HEK293 (cell line): Measurements from ENCODE around the gene IDNK.

Source experiments
- SP3 ChIP-seq: fragments of 450-650 bp; formaldehyde crosslinking; IDR thresholded peaks from 2 replicates; pipeline ENCODE4 v1.5.1; 2016; ENCODE audit warnings: missing biosample characterization, missing genetic modification characterization
- TRIM28 ChIP-seq: IDR thresholded peaks from 2 replicates; pipeline ENCODE4 v1.6.1; 2011; ENCODE audit warnings: low read length, control low read depth, borderline replicate concordance
- ZNF266 ChIP-seq: fragments of 450-650 bp; formaldehyde crosslinking; IDR thresholded peaks from 2 replicates; pipeline ENCODE4 v1.5.1; 2016; ENCODE audit warnings: missing biosample characterization, missing genetic modification characterization, low read depth
- ZNF274 ChIP-seq, 2 experiments: fragments of 200-500 bp in 1 of 2; fragments of 450-650 bp in 1 of 2; sonication (Bioruptor generic) in 1 of 2; formaldehyde crosslinking in 1 of 2; IDR thresholded peaks; 2 replicates each; pipeline versions ENCODE4 v1.5.1 to v1.6.1; 2014 to 2016; ENCODE audit warnings: borderline replicate concordance in 1 of 2, inconsistent platforms in 1 of 2, low read length in 1 of 2, missing biosample characterization in 1 of 2, missing genetic modification characterization in 1 of 2
- ZNF555 ChIP-seq: fragments of 450-650 bp; formaldehyde crosslinking; conservative IDR thresholded peaks from 2 replicates; pipeline ENCODE4 v1.5.1; 2017; ENCODE audit warnings: missing biosample characterization, mild to moderate bottlenecking, missing genetic modification characterization, inconsistent platforms
- ZNF747 ChIP-seq: fragments of 450-650 bp; formaldehyde crosslinking; IDR thresholded peaks from 2 replicates; pipeline ENCODE4 v1.5.1; 2016; ENCODE audit warnings: missing biosample characterization, missing genetic modification characterization
- ZNF76 ChIP-seq: fragments of 450-650 bp; formaldehyde crosslinking; IDR thresholded peaks from 2 replicates; pipeline ENCODE4; 2016; ENCODE audit warnings: low read depth, missing biosample characterization, missing genetic modification characterization, borderline replicate concordance
- TF ChIP-seq, protein P1 (sequence below): fragments of 450-650 bp; formaldehyde crosslinking; IDR thresholded peaks from 2 replicates; pipeline ENCODE4 v1.5.1; 2016; ENCODE audit warnings: missing biosample characterization, missing genetic modification characterization
- TF ChIP-seq, protein P2 (sequence below): fragments of 450-650 bp; formaldehyde crosslinking; IDR thresholded peaks from 2 replicates; pipeline ENCODE4; 2016; ENCODE audit warnings: missing biosample characterization, missing genetic modification characterization

DNA sequence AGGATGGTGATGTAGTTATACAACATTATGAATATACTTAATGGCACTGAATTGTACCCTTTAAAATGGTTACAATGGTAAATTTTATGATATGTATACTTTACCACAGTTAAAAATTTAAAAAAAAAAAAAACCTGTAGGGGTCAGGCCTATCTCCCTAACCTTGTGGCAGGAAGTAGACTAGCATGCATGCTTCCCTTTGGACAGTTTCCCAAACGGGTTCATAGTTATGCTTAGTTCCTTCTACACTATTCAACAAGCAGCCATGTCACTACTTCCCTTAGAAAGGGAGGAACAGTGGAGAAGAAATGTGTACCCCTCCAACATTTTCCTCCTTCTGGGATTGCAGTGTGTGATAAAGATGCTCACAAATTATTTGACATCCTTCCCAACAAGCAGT, 32.5 kb downstream of the IDNK start:
- TF ChIP-seq SP3 (tag by site-specific recombination) (no peak), ZNF555 (tag by site-specific recombination) (no peak), ZNF76 (tag by site-specific recombination) (no peak), ZNF747 (tag by site-specific recombination) (no peak), ZNF266 (tag by site-specific recombination) (no peak), ZNF274 (IDR thresholded peaks at IDR 0.05; ENCODE audit: low read length) (no peak), ZNF274 (tag by site-specific recombination; IDR thresholded peaks at IDR 0.05; ENCODE audit: borderline replicate concordance) (no peak), TRIM28 (no peak)
- TF ChIP-seq, protein P1, sequence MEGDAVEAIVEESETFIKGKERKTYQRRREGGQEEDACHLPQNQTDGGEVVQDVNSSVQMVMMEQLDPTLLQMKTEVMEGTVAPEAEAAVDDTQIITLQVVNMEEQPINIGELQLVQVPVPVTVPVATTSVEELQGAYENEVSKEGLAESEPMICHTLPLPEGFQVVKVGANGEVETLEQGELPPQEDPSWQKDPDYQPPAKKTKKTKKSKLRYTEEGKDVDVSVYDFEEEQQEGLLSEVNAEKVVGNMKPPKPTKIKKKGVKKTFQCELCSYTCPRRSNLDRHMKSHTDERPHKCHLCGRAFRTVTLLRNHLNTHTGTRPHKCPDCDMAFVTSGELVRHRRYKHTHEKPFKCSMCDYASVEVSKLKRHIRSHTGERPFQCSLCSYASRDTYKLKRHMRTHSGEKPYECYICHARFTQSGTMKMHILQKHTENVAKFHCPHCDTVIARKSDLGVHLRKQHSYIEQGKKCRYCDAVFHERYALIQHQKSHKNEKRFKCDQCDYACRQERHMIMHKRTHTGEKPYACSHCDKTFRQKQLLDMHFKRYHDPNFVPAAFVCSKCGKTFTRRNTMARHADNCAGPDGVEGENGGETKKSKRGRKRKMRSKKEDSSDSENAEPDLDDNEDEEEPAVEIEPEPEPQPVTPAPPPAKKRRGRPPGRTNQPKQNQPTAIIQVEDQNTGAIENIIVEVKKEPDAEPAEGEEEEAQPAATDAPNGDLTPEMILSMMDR (tag by site-specific recombination): no peak
- TF ChIP-seq, protein P2, sequence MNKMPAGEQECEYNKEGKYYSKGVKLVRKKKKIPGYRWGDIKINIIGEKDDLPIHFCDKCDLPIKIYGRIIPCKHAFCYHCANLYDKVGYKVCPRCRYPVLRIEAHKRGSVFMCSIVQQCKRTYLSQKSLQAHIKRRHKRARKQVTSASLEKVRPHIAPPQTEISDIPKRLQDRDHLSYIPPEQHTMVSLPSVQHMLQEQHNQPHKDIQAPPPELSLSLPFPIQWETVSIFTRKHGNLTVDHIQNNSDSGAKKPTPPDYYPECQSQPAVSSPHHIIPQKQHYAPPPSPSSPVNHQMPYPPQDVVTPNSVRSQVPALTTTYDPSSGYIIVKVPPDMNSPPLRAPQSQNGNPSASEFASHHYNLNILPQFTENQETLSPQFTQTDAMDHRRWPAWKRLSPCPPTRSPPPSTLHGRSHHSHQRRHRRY (tag by site-specific recombination): no peak
